A549 treated with AZD2906 at 1 μM for 4 hours (cell line): ENCODE data around the gene DNAJC9. TPM values are rescaled to one million over a fixed set of nuclear protein-coding genes. Genes with fewer than 3 reads are reported as not detected.

Source experiments
- total RNA-seq: library from RNA; stranded (reverse); fragments of 200-300 nt; extraction: Qiagen RNA extraction; gene quantifications from 5 replicates; pipeline ENCODE4 v1.2.3, GENCODE V29; 2022

DNAJC9 gene, protein sequence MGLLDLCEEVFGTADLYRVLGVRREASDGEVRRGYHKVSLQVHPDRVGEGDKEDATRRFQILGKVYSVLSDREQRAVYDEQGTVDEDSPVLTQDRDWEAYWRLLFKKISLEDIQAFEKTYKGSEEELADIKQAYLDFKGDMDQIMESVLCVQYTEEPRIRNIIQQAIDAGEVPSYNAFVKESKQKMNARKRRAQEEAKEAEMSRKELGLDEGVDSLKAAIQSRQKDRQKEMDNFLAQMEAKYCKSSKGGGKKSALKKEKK
- 46.8 to 52.1 TPM (median 49.8 TPM) in 5 replicates for total RNA-seq

DNA sequence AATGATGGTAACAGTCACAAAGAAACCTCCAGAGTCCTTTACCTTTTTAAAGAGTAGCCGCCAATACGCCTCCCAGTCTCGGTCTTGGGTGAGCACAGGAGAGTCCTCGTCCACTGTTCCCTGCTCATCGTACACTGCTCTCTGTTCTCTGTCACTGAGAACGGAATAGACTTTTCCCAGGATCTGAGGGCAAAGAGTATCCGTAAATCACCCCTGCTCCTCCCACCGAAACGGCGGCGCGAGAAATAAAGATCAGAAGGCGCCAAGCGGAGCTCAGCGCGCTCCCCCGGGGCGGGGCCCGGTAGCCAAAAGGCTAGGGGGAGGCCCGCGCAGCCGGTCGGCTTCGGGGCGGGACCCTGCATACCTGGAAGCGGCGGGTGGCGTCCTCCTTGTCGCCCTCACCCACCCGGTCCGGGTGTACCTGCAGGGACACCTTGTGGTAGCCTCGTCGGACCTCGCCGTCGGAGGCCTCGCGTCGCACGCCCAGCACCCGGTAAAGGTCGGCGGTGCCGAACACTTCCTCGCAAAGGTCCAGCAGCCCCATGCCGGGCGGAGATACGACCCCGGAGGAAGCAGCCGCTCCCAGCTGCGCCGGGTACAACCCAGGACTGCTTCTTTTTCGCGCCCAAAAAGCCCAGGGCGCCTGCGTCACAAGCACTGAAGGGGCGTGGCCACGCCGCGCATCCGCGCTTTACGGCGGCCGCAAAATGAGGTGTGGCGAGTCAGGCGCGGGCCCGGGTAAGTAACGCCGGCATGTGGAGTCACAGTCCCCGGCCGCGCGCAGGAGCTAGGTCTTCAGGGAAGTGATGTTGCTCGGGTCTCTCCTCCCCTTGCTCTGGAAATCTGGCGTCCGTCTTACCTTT, at the start of gene DNAJC9:
Gene DNAJC9 (minus strand): TSS at position 610 of the 863 bp plus-strand sequence. CDS start 66 bp downstream, at position 544.

DNA sequence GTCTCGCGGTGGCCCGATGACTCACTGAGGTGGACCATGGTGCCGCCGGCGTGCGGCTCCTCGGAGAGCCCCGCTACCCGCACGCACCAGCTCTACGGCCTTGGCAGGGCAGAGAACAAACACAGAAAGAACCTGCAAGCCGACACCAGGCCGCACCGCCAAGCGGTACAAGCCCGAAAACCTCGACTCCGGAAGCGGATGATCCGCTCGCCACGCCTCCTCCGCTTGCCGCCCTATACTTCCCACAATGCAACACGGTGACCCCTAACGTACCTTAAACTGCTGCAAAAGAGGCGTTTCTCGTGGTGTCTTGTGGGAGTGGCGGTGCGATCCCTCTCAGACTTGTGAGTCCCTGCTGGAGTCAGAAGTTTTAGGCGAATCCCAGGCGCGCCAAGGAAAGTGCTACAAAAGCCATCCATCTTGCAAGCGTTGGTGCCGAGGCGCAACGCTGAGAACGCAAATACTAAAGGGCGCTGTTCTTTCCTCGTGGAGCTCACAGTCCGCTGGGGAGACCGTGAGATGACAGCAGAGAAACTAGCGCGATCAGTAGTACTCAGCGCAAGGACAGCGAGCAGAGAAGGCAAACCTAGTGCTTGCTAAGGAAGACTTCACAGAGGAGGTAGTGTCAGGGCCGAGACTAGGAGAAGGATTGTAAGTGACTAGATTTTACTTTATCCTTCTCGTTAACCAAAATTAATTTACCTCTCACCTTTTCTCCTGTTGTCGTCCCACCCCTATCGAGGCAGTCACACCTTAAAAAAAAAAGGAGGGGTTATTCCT, 5.6 kb upstream of the DNAJC9 start, which contains the start of gene MRPS16:
Gene MRPS16 (minus strand): TSS at position 200 of the 780 bp plus-strand sequence. CDS start 162 bp downstream, at position 38.

Other genes with a start within 250 kb of the DNAJC9 start
- 17.0 to 29.3 TPM (median 20.6 TPM) in 5 replicates for gene P4HA1, start 150.4 kb downstream of the DNAJC9 start, total RNA-seq
- 2.6 to 3.0 TPM (median 2.9 TPM) in 5 replicates for gene NUDT13, start 136.8 kb downstream of the DNAJC9 start, total RNA-seq
- 23.3 to 33.0 TPM (median 24.8 TPM) in 5 replicates for gene ECD, start 79.2 kb downstream of the DNAJC9 start, total RNA-seq
- 6.7 to 8.2 TPM (median 7.4 TPM) in 5 replicates for gene FAM149B1, start 79.1 kb downstream of the DNAJC9 start, total RNA-seq
- gene MRPS16, start 5.4 kb upstream of the DNAJC9 start, total RNA-seq, result 120 to 187 TPM (median 177 TPM) in 5 replicates
- 0.17 to 0.31 TPM (median 0.22 TPM) in 5 replicates for gene CFAP70, start 111.6 kb upstream of the DNAJC9 start, total RNA-seq
- gene ANXA7, start 166.8 kb upstream of the DNAJC9 start, total RNA-seq, result 108 to 117 TPM (median 112 TPM) in 5 replicates
- gene MSS51, start 186.3 kb upstream of the DNAJC9 start, total RNA-seq, result 0.31 to 0.68 TPM (median 0.38 TPM) in 5 replicates
- gene PPP3CB, start 248.8 kb upstream of the DNAJC9 start, total RNA-seq, result 14.8 to 17.8 TPM (median 16.6 TPM) in 5 replicates